Measurements from ENCODE around the gene EXOC6.

EXOC6 gene

DNA sequence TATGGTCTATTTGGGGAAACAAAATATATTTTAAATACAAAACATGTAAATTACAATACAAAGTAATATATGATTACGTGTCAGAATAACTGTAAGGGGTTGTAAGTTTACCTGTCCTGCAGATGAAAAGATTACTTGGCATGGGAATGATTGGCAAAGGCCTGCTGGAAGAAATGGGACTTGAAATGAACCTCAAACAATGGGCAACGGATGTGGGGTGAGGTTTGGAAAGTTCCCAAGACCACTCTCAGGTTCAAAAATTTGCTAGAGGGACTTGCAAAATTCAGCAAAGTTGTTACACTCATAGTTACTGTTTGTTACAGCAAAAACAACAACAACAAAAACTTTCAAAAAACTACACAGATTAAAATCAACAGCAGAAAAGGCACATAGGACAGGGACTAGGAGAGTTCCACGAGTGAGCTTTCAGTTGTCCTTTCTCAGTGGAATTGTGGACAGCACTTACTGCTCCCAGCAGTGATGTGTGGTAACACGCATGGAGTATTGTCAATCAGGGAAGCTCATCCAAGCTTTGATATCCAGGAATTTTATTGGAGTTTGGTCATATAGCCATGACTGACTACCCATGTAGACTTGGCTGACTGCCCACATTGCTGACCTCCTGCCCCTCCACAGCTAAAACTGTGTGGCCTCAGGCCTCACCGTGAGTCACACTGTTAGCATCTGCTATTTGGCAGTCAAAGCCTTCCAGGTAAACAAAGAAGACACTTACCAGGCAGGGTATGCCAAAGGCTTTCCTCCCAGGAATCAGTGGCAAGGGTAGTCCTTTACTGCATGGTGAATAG is 43.8 kb downstream of the EXOC6 start:
- TF ChIP-seq, protein P1, sequence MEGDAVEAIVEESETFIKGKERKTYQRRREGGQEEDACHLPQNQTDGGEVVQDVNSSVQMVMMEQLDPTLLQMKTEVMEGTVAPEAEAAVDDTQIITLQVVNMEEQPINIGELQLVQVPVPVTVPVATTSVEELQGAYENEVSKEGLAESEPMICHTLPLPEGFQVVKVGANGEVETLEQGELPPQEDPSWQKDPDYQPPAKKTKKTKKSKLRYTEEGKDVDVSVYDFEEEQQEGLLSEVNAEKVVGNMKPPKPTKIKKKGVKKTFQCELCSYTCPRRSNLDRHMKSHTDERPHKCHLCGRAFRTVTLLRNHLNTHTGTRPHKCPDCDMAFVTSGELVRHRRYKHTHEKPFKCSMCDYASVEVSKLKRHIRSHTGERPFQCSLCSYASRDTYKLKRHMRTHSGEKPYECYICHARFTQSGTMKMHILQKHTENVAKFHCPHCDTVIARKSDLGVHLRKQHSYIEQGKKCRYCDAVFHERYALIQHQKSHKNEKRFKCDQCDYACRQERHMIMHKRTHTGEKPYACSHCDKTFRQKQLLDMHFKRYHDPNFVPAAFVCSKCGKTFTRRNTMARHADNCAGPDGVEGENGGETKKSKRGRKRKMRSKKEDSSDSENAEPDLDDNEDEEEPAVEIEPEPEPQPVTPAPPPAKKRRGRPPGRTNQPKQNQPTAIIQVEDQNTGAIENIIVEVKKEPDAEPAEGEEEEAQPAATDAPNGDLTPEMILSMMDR (IDR thresholded peaks at IDR 0.05; ENCODE audit: low read depth, low read length) = no peak
- peaks cover 7% of the 10 kb centered on the region for H3K4me1 ChIP-seq
- H3K9me3 ChIP-seq = no peaks in the 10 kb centered on the region
- peak; percentile 69 for DNase-seq
- H3K36me3 ChIP-seq = no peaks in the 10 kb centered on the region
- H3K4me3 ChIP-seq (ENCODE audit: low read depth, low read length) = no peak overlapping the region
- no peaks in the 10 kb centered on the region for H3K27me3 ChIP-seq

DNA sequence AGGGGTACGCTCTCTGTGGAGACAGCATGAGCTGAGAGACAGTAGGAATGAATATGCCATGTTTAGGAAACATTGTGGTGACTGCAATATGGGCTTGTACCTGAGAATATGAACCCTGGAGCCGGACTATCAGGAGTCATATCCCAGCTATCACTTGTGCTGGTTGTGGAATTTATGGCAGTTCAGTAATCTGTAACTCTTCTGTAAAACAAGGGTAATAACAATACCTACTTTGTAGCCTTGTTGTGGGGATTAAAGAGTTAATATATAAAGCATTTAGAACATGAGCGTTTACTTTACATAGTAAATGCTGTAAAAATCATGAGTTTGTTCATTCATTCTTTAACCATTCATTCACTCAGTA is 44.4 kb downstream of the EXOC6 start:
- Histone ChIP-seq H3K9me3 (no peaks in the 10 kb centered on the region), H3K36me3 (no peaks in the 10 kb centered on the region), H3K4me3 (ENCODE audit: low read depth, low read length) (no peak overlapping the region), H3K27me3 (no peaks in the 10 kb centered on the region), H3K4me1 (peaks cover 7% of the 10 kb centered on the region)
- no peak for DNase-seq
- TF ChIP-seq, protein P1 (IDR thresholded peaks at IDR 0.05; ENCODE audit: low read depth, low read length) = no peak

DNA sequence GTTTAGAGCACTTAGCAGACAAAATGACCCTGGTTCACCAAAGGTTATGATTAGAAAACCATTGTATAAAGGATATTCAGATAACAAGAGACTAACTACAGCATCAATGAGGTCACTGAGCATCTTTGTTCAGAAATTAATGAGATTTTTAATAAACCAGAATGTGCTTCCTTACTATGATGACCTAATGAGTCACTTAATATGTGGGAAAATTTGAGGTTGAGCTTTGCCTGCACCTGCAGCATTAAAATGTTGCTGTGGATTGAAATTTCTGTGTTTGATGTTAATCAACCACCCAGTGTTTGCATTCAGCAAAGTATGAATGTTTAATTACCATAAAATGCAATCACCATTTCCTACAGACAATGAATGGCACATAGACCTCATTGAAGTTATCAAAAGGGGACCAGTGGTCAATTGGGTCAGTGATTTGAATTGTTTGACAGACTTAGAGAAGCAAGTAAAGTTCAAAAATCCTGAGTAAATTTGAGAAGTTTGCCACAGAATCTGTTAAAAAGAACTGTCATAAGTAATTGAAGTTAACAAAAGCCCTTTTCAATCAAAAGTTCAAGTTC is 45.8 kb downstream of the EXOC6 start:
- DNase-seq = no peak
- Histone ChIP-seq H3K27me3 (no peaks in the 10 kb centered on the region), H3K4me3 (ENCODE audit: low read depth, low read length) (no peak overlapping the region), H3K36me3 (no peaks in the 10 kb centered on the region), H3K9me3 (no peaks in the 10 kb centered on the region), H3K4me1 (peaks cover 7% of the 10 kb centered on the region)
- TF ChIP-seq, protein P1 (IDR thresholded peaks at IDR 0.05; ENCODE audit: low read depth, low read length) = no peak

DNA sequence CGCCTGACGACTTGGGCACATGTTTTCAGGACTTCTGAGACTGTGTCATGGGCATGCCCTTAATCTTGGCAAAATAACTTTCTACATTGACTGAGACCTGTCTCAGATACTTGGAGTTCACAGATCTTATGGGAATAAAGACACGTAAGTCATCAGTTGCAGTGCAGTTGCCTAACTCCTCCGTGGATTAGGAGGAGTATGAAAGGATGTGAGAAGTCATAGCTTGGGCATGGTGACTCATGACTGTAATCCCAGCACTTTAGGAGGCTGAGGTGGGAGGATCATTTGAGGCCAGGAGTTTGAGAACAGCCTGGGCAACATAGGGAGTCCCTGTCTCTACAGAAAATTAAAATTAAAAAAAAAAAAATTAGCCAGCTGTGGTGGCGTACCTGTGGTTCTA is 49.6 kb downstream of the EXOC6 start:
- Histone ChIP-seq H3K4me1 (no peaks in the 10 kb centered on the region), H3K36me3 (no peaks in the 10 kb centered on the region), H3K4me3 (ENCODE audit: low read depth, low read length) (no peak overlapping the region), H3K9me3 (no peaks in the 10 kb centered on the region), H3K27me3 (no peaks in the 10 kb centered on the region)
- TF ChIP-seq, protein P1 (IDR thresholded peaks at IDR 0.05; ENCODE audit: low read depth, low read length) = no peak
- no peak for DNase-seq

DNA sequence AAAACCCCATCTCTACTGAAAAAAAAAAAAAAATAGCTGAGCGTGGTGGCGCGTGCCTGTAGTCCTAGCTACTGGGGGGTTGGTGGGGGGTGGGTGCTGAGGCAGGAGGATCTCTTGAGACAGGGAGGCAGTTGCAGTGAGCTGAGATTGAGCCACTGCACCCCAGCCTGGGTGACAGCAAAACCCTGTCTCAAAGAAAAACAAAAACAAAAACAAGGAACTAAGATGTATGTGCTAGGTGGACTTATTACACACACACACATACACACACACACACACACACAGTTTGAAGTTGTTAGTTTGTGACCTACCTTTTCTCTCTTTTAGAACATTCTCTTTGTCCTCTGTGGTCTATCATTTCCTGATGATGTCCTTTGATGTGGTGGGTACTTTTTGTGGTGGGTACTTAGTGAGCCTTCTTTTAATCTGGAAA is 53.5 kb downstream of the EXOC6 start:
- H3K27me3 ChIP-seq = no peaks in the 10 kb centered on the region
- DNase-seq = no peak
- no peak overlapping the region for H3K4me3 ChIP-seq (ENCODE audit: low read depth, low read length)
- TF ChIP-seq, protein P1 (IDR thresholded peaks at IDR 0.05; ENCODE audit: low read depth, low read length) = no peak
- H3K36me3 ChIP-seq = no peaks in the 10 kb centered on the region
- no peaks in the 10 kb centered on the region for H3K4me1 ChIP-seq
- no peaks in the 10 kb centered on the region for H3K9me3 ChIP-seq

DNA sequence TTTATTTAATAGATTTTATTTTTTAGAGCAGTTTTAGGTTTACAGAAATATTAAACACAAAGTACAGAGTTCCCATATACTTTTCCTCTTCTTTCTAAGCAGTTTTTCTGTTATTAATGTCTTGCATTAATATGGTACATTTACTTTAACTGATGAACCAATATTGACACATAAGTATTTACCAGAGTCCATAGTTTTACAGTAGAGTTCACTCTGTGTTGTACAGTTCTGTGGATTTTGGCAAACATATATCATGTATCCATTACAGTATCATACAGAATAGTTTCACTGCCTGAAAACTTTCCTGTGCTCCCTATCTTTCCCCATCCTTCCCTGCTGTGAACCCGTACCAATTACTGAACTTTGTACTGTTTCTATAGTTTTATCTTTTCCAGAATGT is 55.3 kb downstream of the EXOC6 start:
- Histone ChIP-seq H3K36me3 (no peaks in the 10 kb centered on the region), H3K9me3 (no peaks in the 10 kb centered on the region), H3K4me3 (ENCODE audit: low read depth, low read length) (no peak overlapping the region), H3K27me3 (no peaks in the 10 kb centered on the region), H3K4me1 (no peaks in the 10 kb centered on the region)
- DNase-seq = no peak
- TF ChIP-seq, protein P1 (IDR thresholded peaks at IDR 0.05; ENCODE audit: low read depth, low read length) = no peak
